ENCODE data around the gene NFKB1.
A peak's percentile ranks its signal among the peaks of the same experiment; 100 is the strongest.

Gene NFKB1

DNA sequence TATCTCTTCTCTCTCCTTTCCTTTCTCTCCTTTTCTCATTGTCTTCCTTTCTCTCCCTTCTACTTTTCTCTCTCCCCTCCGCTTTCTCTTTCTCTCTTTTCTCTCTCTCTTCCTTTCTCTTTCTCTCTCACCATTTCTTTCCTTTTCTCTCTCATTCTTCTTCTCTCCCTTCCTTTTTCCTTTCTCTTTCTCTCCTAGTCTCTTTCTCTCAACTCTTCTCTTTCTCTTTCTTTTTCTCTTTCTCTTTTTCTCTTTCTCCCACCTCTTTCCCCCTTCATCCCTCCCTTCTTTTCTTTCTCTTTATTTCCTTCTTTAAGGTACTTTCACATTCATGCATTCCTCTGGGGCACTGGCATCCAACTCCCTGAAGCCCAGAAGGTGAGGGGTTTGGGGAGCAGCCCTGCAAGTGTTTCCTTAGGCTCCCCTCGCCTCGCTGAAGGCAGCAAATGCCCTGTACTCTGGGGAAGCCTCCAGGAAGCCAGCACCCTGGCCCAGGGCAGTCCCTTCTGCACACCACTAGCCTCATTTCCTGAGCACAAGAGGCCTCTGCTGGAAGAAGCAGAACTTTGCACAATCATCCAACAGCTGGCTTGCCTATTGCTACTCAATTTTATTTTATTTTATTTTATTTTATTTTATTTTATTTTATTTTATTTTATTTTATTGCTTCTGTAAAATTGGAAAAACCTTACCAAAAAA lies 124.2 kb downstream of the NFKB1 start:
- DNase-seq (ENCODE audit: low spot score), result peak; percentile 58

DNA sequence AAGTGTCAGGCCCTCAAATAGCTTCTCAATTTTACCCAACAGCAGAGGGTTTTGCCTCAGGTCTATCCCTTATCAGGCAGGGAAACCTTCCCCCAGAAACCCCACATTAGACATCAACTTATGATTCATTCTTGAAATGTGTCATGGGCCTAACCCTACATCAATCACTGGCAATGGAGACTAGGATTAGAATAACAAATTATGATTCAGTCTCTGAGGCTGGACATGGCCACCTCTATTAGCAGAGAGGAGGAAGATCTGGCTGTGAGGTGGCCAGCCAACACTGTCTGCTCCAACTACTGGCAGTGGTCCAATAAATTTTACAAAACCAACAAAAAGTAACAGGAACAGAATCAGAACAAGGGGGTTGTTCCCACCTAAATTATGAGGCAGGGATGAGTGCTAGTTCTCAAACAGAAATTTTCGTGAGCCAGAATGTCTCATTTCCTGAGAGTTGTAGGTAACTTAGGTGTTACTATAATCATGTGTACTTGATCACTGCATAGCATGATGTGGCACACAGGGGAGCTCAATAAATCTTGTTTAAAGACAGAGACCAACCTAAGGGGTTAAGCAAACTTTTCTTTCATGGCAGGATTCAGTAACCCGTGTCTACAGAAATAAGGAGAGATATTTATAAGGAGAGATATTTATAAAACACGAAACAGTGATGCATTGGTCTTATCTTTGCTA lies 126.8 kb downstream of the NFKB1 start:
- DNase-seq (ENCODE audit: low spot score), result no peak

DNA sequence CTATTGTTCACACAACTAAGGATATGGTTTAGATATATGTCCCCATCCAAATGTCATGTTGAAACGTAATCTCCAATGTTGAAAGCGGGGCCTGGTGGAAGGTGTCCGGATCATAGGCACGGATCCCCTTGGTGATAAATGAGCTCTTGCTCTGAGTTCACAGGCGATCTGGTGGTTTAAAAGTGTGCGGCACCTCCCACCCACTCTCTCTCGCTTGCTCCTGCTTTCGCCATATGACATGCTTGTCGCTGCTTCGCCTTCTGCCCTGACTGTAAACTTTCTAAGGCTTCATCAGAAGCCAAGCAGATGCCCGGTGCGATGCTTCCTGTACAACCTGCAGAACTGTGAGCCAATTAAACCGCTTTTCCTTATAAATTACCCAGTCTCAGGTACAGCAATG lies 128.5 kb downstream of the NFKB1 start:
- no peak for DNase-seq (ENCODE audit: low spot score)

DNA sequence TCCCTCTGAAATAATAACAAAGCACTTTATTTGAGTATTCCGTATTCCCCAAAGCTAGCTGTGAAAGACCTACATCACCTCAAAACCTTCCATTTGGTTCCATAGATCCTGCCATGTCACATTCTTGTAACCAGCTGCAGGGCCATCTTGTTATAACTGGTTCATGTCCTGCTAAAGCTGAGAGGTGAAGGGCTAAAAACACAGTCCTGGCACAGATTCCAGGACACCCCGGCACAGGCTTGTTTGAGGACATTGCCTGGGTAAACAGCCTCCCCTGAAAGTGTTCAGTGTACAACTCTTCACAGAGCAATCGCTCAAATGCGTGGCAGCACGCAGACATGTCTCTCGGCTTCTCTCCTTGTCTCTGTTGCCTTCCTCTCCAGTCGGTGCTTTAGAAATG lies 130.5 kb downstream of the NFKB1 start:
- no peak for DNase-seq (ENCODE audit: low spot score)

DNA sequence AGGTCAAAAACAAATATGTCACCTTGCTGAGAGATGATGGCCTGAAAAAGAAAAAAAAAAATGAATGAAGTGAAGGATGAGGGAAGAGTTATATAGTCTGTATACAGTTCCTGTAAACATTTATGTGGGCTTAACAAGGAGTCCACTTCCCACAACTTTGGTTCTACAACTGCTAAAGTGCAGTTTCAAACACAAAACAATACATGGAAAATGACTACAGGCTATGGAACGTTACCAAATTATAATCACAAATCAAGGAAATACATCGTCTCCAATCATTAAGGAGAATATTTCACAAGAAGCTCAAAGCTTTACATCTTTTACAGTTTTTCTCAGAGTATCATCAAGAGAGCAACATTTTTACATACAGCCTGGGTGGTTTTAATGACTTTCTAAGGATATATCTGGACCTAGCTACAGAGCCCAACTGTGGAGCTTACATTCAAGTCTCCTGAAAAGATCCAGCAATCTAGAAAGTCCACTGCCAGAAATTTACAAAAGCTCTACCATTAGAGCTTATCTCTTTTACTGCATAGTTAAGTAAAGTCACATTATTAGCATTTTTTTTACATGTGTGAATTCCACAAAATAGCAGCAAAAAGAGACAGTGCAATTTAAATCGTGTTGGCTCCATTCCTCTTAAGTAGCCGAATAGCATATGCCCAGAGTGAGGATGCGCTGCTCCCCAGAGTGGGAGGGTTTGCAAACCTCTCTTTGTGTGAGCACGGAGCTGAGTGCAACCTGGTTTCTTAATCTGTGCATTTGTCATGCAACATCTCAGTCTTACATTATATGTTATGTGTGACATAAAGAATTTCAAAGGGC lies 131.3 kb downstream of the NFKB1 start:
- no peak for DNase-seq (ENCODE audit: low spot score)

DNA sequence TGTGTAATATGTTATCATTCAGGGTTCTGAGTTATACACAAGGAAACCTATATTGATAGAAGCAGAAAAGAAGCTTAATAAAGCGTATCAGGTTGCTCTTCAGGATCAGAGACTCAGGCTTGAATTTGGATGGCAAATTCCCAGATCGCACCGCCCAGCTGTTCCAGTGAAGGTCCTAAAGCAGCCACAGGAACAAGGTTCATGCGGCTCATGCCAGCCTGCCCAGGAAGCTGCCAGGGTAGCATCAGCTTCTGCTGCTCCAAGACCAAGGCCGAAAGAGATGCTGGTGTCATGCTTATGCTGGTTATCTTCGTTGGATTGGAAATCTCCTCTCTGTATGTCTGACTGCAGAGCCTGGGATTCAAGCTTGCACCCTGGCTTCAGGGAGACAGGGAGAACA lies 131.9 kb downstream of the NFKB1 start:
- no peak for DNase-seq (ENCODE audit: low spot score)

DNA sequence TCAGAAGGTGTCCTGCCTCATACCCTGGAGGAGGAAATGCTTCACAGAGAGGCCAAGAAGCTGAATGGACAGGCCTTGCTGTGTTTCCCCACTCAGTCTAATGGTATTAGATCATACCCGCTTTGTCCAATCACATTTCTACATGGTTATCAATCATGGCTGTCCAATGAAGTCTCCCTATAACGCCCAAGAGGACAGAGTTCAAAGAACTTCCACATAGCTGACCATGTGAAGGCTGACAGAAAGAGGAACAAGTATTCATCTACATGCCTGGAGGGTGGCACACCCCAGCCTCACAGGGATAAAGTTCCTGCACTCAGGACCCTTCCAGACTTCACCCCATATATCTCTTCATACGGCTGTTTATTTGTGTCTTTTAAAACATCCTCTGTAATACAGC lies 136.2 kb downstream of the NFKB1 start:
- DNase-seq (ENCODE audit: low spot score), result no peak

DNA sequence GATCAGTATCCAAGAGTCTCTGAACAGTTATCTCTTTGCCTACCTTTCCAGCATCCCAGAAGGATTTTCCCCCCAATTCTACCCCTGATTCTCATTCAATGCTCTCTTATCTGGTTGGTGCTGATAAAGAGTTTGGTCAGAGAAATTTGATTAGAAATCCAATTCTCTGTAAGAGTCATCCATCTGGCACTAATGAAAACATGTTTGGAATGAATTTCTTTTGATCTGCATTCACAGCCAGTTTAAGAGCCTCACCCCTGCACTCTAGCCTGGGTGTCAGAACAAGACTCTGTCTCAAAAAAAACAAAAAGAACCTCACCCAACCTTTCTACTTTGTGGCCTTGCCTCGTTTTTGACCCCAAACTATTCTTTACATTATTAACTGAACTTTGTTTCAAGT lies 137.5 kb downstream of the NFKB1 start:
- DNase-seq (ENCODE audit: low spot score), result no peak

DNA sequence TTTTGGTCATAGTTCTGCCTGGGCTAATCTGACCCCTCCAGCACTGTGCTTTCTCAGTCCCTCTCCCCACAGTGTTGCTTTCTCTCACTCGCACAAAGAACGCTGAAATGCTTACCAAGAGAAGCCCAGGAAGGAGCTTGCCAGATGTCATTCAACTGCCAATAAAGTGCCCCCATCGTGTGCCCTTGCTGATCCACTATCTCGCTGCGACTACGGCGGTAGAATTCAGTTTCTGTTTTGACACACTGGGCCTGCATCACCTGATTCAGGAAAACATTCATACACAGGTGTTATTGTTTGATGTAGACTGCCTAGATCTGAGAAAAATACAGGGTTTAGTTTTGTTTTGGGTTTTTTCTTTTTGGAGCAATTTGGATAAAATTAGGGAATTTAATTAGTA lies 138.4 kb downstream of the NFKB1 start:
- DNase-seq (ENCODE audit: low spot score), result no peak

DNA sequence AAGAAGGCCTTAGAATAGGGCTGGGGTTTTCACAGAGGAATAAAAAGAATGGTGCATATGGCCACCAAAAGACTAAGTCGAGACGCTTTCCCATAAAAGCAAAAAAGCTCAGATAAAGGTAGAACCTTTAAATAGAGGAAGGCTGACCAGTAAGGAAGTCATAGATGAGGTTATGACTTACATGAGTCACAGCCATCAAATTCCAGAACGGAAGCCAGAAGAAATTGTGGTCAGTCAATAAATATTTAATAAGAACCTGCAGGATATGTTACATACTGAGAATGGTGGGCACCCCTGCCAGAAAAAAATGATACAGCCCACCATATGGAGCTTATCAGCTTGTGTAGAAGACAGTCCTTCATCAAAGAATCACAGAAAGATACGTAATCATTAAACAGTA lies 139.5 kb downstream of the NFKB1 start:
- no peak for DNase-seq (ENCODE audit: low spot score)

DNA sequence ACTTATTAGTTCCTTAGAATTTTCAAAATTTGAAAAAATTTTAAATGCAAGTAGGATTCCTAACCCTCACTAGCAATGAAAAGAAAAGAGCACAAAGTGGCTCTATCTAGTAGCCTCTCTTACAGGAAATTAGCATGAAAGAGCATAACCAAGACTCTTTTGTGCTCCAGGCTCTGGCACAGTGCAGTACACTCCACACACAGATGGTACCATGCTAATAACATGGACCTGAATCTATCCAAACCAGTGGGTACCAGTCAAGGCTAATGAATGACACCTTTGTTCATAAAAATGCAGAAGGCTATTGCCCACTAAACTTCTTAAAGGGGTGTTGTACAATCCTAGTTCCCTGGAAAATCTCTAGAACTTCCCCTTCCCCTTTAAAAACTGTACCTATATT lies 140.6 kb downstream of the NFKB1 start:
- no peak for DNase-seq (ENCODE audit: low spot score)

DNA sequence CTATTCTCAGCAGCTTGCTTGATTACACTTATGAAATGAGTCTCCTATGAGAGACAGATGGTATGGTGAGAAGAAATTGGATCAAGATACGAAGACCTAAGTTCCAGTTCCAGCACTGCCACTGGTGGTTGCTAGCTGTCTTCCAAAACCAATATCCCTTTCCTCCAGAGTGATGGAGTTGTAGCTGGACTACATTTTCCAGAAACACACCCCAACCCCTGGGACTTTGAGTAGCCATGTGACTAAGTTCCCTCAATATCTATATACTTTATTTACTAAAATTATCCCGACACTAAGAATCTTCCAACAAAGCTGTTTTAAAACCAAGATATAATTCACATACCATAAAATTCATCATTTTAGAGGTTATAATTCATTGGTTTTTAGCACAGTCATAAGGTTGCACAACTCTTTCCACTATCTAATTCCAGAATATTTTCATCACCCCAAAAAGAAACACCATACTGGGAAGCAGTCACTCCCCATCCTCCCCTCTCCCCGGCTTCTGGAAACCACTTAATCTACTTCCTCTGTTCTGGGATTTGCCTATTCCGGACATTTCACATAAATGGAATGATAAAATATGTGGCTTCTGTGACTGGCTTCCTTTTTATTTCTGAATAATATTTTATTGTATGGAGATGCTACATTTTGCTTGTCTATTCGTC lies 141.6 kb downstream of the NFKB1 start:
- DNase-seq (ENCODE audit: low spot score), result no peak

DNA sequence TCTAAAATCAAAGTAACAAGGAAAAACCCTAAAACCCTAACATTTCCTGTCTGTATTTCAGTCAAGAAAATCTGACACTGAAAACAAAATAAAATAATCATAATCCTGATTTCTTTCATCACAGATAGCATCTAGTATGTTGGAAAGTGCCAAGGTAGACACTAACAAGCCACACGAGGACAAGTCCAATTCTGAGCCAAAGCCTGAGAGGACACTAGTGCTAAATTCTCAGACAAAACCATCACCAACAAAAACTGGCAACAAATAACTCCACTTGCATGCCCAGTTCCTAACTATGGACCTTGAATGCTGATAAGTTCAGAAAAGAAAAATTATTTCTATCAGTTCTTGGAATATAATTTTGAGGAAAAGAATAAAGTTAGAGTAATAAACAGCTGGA lies 146.0 kb downstream of the NFKB1 start:
- DNase-seq (ENCODE audit: low spot score), result no peak

DNA sequence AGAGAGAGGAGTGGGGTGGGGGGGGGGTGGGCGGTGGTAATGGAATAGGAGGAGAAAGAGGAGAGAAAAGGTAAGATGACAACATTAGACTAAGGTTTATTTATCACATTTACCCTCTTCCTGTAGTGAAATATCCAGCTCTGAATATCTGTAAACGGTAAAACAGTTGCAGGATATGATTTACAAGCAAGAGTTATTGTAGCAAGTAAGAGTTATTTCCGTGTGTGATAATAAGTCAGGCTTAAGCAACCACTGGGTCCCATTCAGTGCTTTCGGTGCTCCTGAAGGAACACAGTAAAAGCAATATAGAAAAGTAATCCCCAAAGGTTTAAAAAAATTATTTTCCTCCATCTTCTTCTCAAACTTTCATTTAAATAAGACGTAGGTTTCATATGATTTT lies 156.0 kb downstream of the NFKB1 start:
- no peak for DNase-seq (ENCODE audit: low spot score)

DNA sequence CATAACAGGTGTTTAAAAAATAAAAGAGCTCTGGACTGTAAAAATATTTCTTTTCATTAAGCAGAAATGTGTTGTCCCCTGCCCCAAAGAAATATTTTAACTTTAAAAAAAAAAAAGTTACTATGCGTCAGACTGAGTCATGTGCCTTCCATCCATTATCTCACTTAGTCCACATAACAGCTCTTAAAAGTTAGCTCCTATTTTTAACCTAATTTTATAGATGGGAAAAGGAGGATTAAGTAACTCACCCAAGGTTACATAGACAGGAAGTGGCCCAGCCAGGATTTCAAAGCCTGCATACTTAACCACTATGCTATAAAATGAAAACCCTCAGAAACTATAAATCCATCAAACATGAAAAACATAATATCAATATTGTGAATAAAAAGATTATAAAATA lies 161.9 kb downstream of the NFKB1 start:
- no peak for DNase-seq (ENCODE audit: low spot score)

DNA sequence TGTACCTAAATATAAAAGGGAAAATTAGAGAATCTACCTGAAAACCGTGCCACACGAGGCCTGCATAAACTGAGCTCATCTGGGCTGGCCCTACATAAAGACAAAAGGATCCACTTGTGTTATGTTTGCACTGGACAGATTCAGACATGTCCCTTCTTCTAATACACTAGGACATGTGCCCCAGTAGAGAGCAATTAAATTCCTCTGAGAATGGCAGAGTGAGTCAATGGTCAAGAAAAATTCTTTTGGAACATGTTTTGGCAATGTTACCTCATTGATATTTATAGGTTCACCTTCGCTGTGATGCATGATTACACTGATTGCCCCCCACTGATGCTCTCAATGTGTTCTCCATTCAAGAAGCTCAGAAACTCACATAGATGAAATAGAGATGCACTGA lies 164.4 kb downstream of the NFKB1 start:
- no peak for DNase-seq (ENCODE audit: low spot score)

Measured in NAMALWA (cell line).